ENCODE measurements around the gene TSPO. TPM values are rescaled to one million over a fixed set of nuclear protein-coding genes. Genes with fewer than 3 reads are reported as not detected.

Gene TSPO
- total RNA-seq, 2 experiments from 2014 or later = 43.8 to 45.6 TPM

- intact Hi-C loops (cut with DNase I, micrococcal nuclease) = no loop called here
- H3K27me3 ChIP-seq (ENCODE audit: control insufficient read depth in 1 of 2, insufficient read depth in 2 of 2, low read length in 2 of 2) = no peaks in the 10 kb centered on the region
- ChIA-PET POLR2A (no interaction called here), CTCF (no interaction called here)
- H3K9me3 ChIP-seq (ENCODE audit: control insufficient read depth in 1 of 2, insufficient read depth in 1 of 2, low read length in 2 of 2) = no peaks in the 10 kb centered on the region
- Mint-ChIP-seq H3K4me3 (no peak overlapping the region), H3K27ac (no peak overlapping the region), H3K36me3 (ENCODE audit: low read depth) (peaks cover 5% of the 10 kb centered on the region), H3K9me3 (no peaks in the 10 kb centered on the region), H3K27me3 (no peaks in the 10 kb centered on the region), H3K4me1 (ENCODE audit: low read depth) (no peaks in the 10 kb centered on the region)
- DNase-seq (no peak), ATAC-seq (ENCODE audit: poor library complexity) (no peak)
- peaks cover 6% of the 10 kb centered on the region for H3K4me1 ChIP-seq (ENCODE audit: insufficient read depth, low read length)
- H3K36me3 ChIP-seq (ENCODE audit: insufficient read depth, low read length) = peaks cover 11% of the 10 kb centered on the region
- no peak overlapping the region for H3K4me3 ChIP-seq (ENCODE audit: low read length)
- TF ChIP-seq CTCF (IDR thresholded peaks at IDR 0.05) = no peak
- no peak overlapping the region for H3K27ac ChIP-seq (ENCODE audit: low read depth in 1 of 2, low read length in 2 of 2)
Measured at GRCh38 chr22:43162412-43163150, 11.2 kb downstream of the TSPO start.

GRCh38 chr22:43163241-43163795, 12.0 kb downstream of the TSPO start:
- no peak overlapping the region for H3K27ac ChIP-seq (ENCODE audit: low read depth in 1 of 2, low read length in 2 of 2)

GRCh38 chr22:43164636-43165035, 13.3 kb downstream of the TSPO start:
- Histone ChIP-seq H3K27ac (ENCODE audit: low read depth in 1 of 2, low read length in 2 of 2) (no peak overlapping the region), H3K27me3 (ENCODE audit: control insufficient read depth in 1 of 2, insufficient read depth in 2 of 2, low read length in 2 of 2) (no peaks in the 10 kb centered on the region), H3K4me3 (ENCODE audit: low read length) (no peak overlapping the region), H3K36me3 (ENCODE audit: insufficient read depth, low read length) (peaks cover 16% of the 10 kb centered on the region), H3K4me1 (ENCODE audit: insufficient read depth, low read length) (no peaks in the 10 kb centered on the region), H3K9me3 (ENCODE audit: control insufficient read depth in 1 of 2, insufficient read depth in 1 of 2, low read length in 2 of 2) (no peaks in the 10 kb centered on the region)
- intact Hi-C loops (cut with DNase I, micrococcal nuclease) = no loop called here
- ChIA-PET POLR2A (no interaction called here), CTCF (no interaction called here)
- Mint-ChIP-seq H3K4me1 (ENCODE audit: low read depth) (no peaks in the 10 kb centered on the region), H3K4me3 (no peak overlapping the region), H3K9me3 (no peaks in the 10 kb centered on the region), H3K27ac (no peak overlapping the region), H3K36me3 (ENCODE audit: low read depth) (peaks cover 17% of the 10 kb centered on the region), H3K27me3 (no peaks in the 10 kb centered on the region)
- no peak for ATAC-seq (ENCODE audit: poor library complexity)
- no peak for DNase-seq
- TF ChIP-seq CTCF (IDR thresholded peaks at IDR 0.05) = no peak

More at GRCh38 chr22:43163241-43163795, 12.0 kb downstream of the TSPO start:
- Mint-ChIP-seq H3K4me1 (ENCODE audit: low read depth) (no peaks in the 10 kb centered on the region), H3K9me3 (no peaks in the 10 kb centered on the region), H3K36me3 (ENCODE audit: low read depth) (peaks cover 12% of the 10 kb centered on the region), H3K27me3 (no peaks in the 10 kb centered on the region), H3K27ac (no peak overlapping the region), H3K4me3 (no peak overlapping the region)
- intact Hi-C loops (cut with DNase I, micrococcal nuclease) = no loop called here
- CTCF ChIA-PET = no interaction called here
- no peak for DNase-seq
- Histone ChIP-seq H3K36me3 (ENCODE audit: insufficient read depth, low read length) (peaks cover 15% of the 10 kb centered on the region), H3K4me3 (ENCODE audit: low read length) (no peak overlapping the region), H3K27me3 (ENCODE audit: control insufficient read depth in 1 of 2, insufficient read depth in 2 of 2, low read length in 2 of 2) (no peaks in the 10 kb centered on the region), H3K9me3 (ENCODE audit: control insufficient read depth in 1 of 2, insufficient read depth in 1 of 2, low read length in 2 of 2) (no peaks in the 10 kb centered on the region), H3K4me1 (ENCODE audit: insufficient read depth, low read length) (peaks cover under 1% of the 10 kb centered on the region)
- no peak for TF ChIP-seq CTCF (IDR thresholded peaks at IDR 0.05)
- POLR2A ChIA-PET = no interaction called here
- ATAC-seq (ENCODE audit: poor library complexity) = no peak

Measured in CD4-positive, alpha-beta T cell (primary cell).